HL-60 (cell line): Measurements from ENCODE around the gene CEP95.

Source experiments
- CTCF ChIP-seq: IDR thresholded peaks from one replicate; pipeline ENCODE4 v1.5.1; 2011; ENCODE audit warnings: low read length, control low read depth, inconsistent platforms; ENCODE audit not compliant: insufficient read depth
- GABPA ChIP-seq: IDR thresholded peaks from 2 replicates; pipeline ENCODE4 v1.6.1; 2012; ENCODE audit warnings: low read depth
- POLR2AphosphoS5 ChIP-seq: IDR thresholded peaks from 2 replicates; pipeline ENCODE4 v1.6.1; 2012; ENCODE audit warnings: low read depth
- REST ChIP-seq: IDR thresholded peaks from 2 replicates; pipeline ENCODE4 v1.6.1; 2012; ENCODE audit warnings: low read depth; ENCODE audit not compliant: insufficient replicate concordance
- SPI1 ChIP-seq: IDR thresholded peaks from 2 replicates; pipeline ENCODE4 v1.6.1; 2012; ENCODE audit warnings: low read depth, mild to moderate bottlenecking, borderline replicate concordance

- TF ChIP-seq CTCF, result peak; percentile 30
- TF ChIP-seq SPI1, result no peak
- peak; percentile 75 for TF ChIP-seq POLR2AphosphoS5
- TF ChIP-seq REST, result peak; percentile 39
- peak; percentile 75 for TF ChIP-seq GABPA
Measured at GRCh38 chr17:64496786-64497564, 9.8 kb upstream of the CEP95 start, which contains the start of gene POLG2.
